OCI-LY7 (cell line): ENCODE data around the gene KRT26.

ENCODE experiments used
- CTCF ChIP-seq: fragments of 200-600 bp; sonication (generic); conservative IDR thresholded peaks from 2 replicates; pipeline ENCODE4 v1.5.1; 2014; ENCODE audit warnings: mild to moderate bottlenecking, antibody characterized with exemption, low read length, moderate library complexity, mixed read lengths
- EZH2phosphoT487 ChIP-seq: fragments of 200-600 bp; sonication (generic); IDR thresholded peaks from 2 replicates; pipeline ENCODE4 v1.6.1; 2018; ENCODE audit warnings: low read depth, borderline replicate concordance, mild to moderate bottlenecking, mixed run types, antibody characterized with exemption, low read length, moderate library complexity, mixed read lengths

GRCh38 chr17:40816569-40816968, 44.6 kb upstream of the KRT26 start:
- TF ChIP-seq CTCF: no peak
- no peak for TF ChIP-seq EZH2phosphoT487
